GM12891 (cell line): Measurements from ENCODE around the gene IL1F10.

Source experiments
- PAX5 ChIP-seq: IDR thresholded peaks from 2 replicates; pipeline ENCODE4 v1.6.1; 2011; ENCODE audit warnings: low read length, moderate library complexity, mild to moderate bottlenecking; ENCODE audit not compliant: insufficient read depth, severe bottlenecking
- POLR2A ChIP-seq: IDR thresholded peaks from 2 replicates; pipeline ENCODE4 v1.6.1; 2011; ENCODE audit warnings: low read depth, low read length, control low read depth
- POLR2AphosphoS5 ChIP-seq: IDR thresholded peaks from 2 replicates; pipeline ENCODE4 v1.6.1; 2011; ENCODE audit warnings: low read depth, low read length, control low read depth
- TAF1 ChIP-seq: IDR thresholded peaks from 2 replicates; pipeline ENCODE4 v1.6.1; 2011; ENCODE audit warnings: low read depth, low read length, control low read depth

GRCh38 chr2:113079131-113079530, 11.4 kb downstream of the IL1F10 start:
- TF ChIP-seq POLR2A (no peak), POLR2AphosphoS5 (no peak), TAF1 (no peak), PAX5 (no peak)
